Gastroesophageal sphincter (tissue), 4 donors: ENCODE results near the gene CCDC71L. TPM values are rescaled to one million over a fixed set of nuclear protein-coding genes. Genes with fewer than 3 reads are reported as not detected.
A peak's percentile ranks its signal among the peaks of the same experiment; 100 is the strongest.

Experiments
- ATAC-seq: fragments of 150-250 bp; one replicate; pipeline ENCODE4 v1.9.1; 2016; ENCODE audit warnings: mild to moderate bottlenecking, moderate library complexity
- H3K27ac ChIP-seq, 4 donors: fragments of 200-600 bp; sonication (generic) in 3 of 4; 1 replicate in 3 of 4; 2 replicates in 1 of 4; pipeline ENCODE4 v1.5.1; 2016 to 2019
- H3K27me3 ChIP-seq: fragments of 200-600 bp; sonication (generic); one replicate; pipeline ENCODE4 v1.5.1; 2019
- H3K36me3 ChIP-seq, 2 donors: fragments of 200-600 bp; sonication (generic); one replicate each; pipeline ENCODE4 v1.5.1; 2019; ENCODE audit warnings: control low read depth in 1 of 2
- H3K4me1 ChIP-seq, 3 donors: fragments of 200-600 bp; sonication (generic); 1 replicate in 2 of 3; 2 replicates in 1 of 3; pipeline ENCODE4 v1.5.1; 2016 to 2019; ENCODE audit warnings: control low read depth in 2 of 3
- H3K4me3 ChIP-seq, 2 donors: fragments of 200-600 bp; sonication (generic); one replicate each; pipeline ENCODE4 v1.5.1; 2019; ENCODE audit warnings: mild to moderate bottlenecking in 1 of 2, moderate library complexity in 1 of 2
- H3K9me3 ChIP-seq, 3 donors: fragments of 200-600 bp; sonication (generic); one replicate each; pipeline ENCODE4 v1.5.1; 2017 to 2019; ENCODE audit warnings: control low read depth in 2 of 3
- CTCF ChIP-seq, 4 experiments: fragments of 200-600 bp in 2 of 4; fragments of 450-650 bp in 2 of 4; sonication (generic) in 1 of 4; IDR thresholded peaks; one replicate each; pipeline ENCODE4 v1.5.1; 2017 to 2019; ENCODE audit warnings: antibody characterized with exemption in 4 of 4, mild to moderate bottlenecking in 2 of 4, moderate library complexity in 2 of 4
- EP300 ChIP-seq: sonication (generic); formaldehyde crosslinking; IDR thresholded peaks from one replicate; pipeline ENCODE4 v1.6.1; 2017; ENCODE audit warnings: antibody characterized with exemption, mild to moderate bottlenecking
- POLR2A ChIP-seq, 2 donors: fragments of 450-650 bp; IDR thresholded peaks; one replicate each; pipeline ENCODE4 v1.6.1; 2017; ENCODE audit warnings: antibody characterized with exemption in 2 of 2, mild to moderate bottlenecking in 2 of 2, moderate library complexity in 1 of 2
- POLR2AphosphoS5 ChIP-seq: sonication (generic); formaldehyde crosslinking; IDR thresholded peaks from one replicate; pipeline ENCODE4 v1.6.1; 2017; ENCODE audit warnings: antibody characterized with exemption
- WGBS, 2 donors: methylation state at CpG; one replicate each; pipeline ENCODE4 v1.1.5; 2018; ENCODE audit warnings: low coverage in 1 of 2; 5-methylcytosine and 5-hydroxymethylcytosine counted together
- total RNA-seq, 4 donors: library from RNA; depleted of rRNA; stranded (reverse); fragments of >200 nt; gene quantifications; one replicate each; pipeline ENCODE4 v1.1.0, GENCODE V29; 2016

The CCDC71L gene
- total RNA-seq, 4 donors from 2014 or later, result 24.0 to 80.1 (median 32.2) TPM

- no peaks in the 10 kb centered on the region for H3K36me3 ChIP-seq
- H3K27ac ChIP-seq, result no peak overlapping the region
- H3K4me1 ChIP-seq, result no peaks in the 10 kb centered on the region
- peaks cover 0 to 16% (median 0%) of the 10 kb centered on the region in 3 donors for H3K9me3 ChIP-seq
- TF ChIP-seq POLR2A (IDR thresholded peaks at IDR 0.05), result no peak
- TF ChIP-seq CTCF (IDR thresholded peaks at IDR 0.05), result no peak
- no peak for TF ChIP-seq EP300
- no peak for TF ChIP-seq POLR2AphosphoS5
- ATAC-seq, result peak; percentile 51
- 42 to 61% methylated on average over 2 to 6 of the region's 6 CpGs for WGBS, 2 donors
- H3K4me3 ChIP-seq, result no peak overlapping the region
- H3K27me3 ChIP-seq, result no peaks in the 10 kb centered on the region
Measured at GRCh38 chr7:106625678-106626301, 35.2 kb downstream of the CCDC71L start.

- no peak for ATAC-seq
- Histone ChIP-seq H3K27me3 (no peaks in the 10 kb centered on the region), H3K4me1 (peaks cover 0 to 3% (median 0%) of the 10 kb centered on the region in 3 donors), H3K36me3 (no peaks in the 10 kb centered on the region), H3K27ac (no peak overlapping the region), H3K4me3 (no peak overlapping the region), H3K9me3 (peaks cover 0 to 16% (median 0%) of the 10 kb centered on the region in 3 donors)
- TF ChIP-seq EP300 (no peak), CTCF (IDR thresholded peaks at IDR 0.05) (no peak), POLR2AphosphoS5 (no peak)
Measured at GRCh38 chr7:106623853-106624252, 37.1 kb downstream of the CCDC71L start.

- TF ChIP-seq POLR2A (IDR thresholded peaks at IDR 0.05) (no peak), EP300 (no peak)
- Histone ChIP-seq H3K36me3 (no peaks in the 10 kb centered on the region), H3K4me1 (peaks cover 0 to 7% (median 5%) of the 10 kb centered on the region in 3 donors), H3K27me3 (no peaks in the 10 kb centered on the region), H3K27ac (no peak overlapping the region), H3K9me3 (peaks cover 0 to 16% (median 0%) of the 10 kb centered on the region in 3 donors), H3K4me3 (no peak overlapping the region)
- 0 to 90% methylated on average over 1 to 2 of the region's 2 CpGs for WGBS, 2 donors
- ATAC-seq, result no peak
Measured at GRCh38 chr7:106623315-106623660, 37.7 kb downstream of the CCDC71L start.

GRCh38 chr7:106622654-106623314 lies 38.2 kb downstream of the CCDC71L start:
- Histone ChIP-seq H3K36me3 (no peaks in the 10 kb centered on the region), H3K27ac (no peak overlapping the region), H3K4me3 (no peak overlapping the region), H3K9me3 (peaks cover 0 to 16% (median 0%) of the 10 kb centered on the region in 3 donors), H3K4me1 (peaks cover 0 to 12% (median 6%) of the 10 kb centered on the region in 3 donors), H3K27me3 (no peaks in the 10 kb centered on the region)
- TF ChIP-seq EP300 (no peak), CTCF (IDR thresholded peaks at IDR 0.05) (no peak), POLR2A (IDR thresholded peaks at IDR 0.05) (no peak), POLR2AphosphoS5 (no peak)
- no peak for ATAC-seq
- 55% methylated on average over 1 of the region's 1 CpG; no CpG with 5 or more reads in 1 of the 2 donors for WGBS, 2 donors

- ATAC-seq, result no peak
- Histone ChIP-seq H3K9me3 (peaks cover 0 to 16% (median 0%) of the 10 kb centered on the region in 3 donors), H3K4me3 (no peak overlapping the region), H3K27me3 (no peaks in the 10 kb centered on the region), H3K4me1 (peaks cover 0 to 17% (median 6%) of the 10 kb centered on the region in 3 donors), H3K27ac (no peak overlapping the region), H3K36me3 (no peaks in the 10 kb centered on the region)
- WGBS, 2 donors, result 80% methylated on average over 3 to 4 of the region's 4 CpGs
- TF ChIP-seq CTCF (IDR thresholded peaks at IDR 0.05) (no peak), POLR2AphosphoS5 (no peak), EP300 (no peak), POLR2A (IDR thresholded peaks at IDR 0.05) (no peak)
Measured at GRCh38 chr7:106621393-106622132, 39.4 kb downstream of the CCDC71L start.
